Measurements from ENCODE around the gene CLDN34. TPM values are rescaled to one million over a fixed set of nuclear protein-coding genes. Genes with fewer than 3 reads are reported as not detected.

Gene CLDN34
- polyA plus RNA-seq, 1 donor (not counting 4 experiments of a cell fraction or from before 2014, with no cell fraction given): 0.10 TPM

DNA sequence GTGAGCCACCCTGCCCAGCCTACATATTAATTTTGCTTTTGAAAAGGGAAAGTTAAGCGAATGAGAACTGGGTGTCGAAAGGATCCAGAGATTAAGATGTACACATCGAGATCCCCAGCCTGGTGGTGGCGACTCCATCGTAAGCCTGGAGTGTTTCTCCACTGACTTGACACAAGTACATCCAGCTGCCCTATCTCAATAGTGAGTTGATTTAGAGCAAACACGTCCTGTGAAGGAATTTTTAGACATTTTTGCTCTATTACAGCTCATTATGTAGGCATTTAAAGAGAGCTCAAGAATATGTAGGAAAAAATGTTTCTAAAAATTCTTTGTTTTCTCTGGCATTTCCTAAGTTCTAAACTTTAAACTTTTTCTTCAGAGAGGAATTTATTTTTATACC lies 11.7 kb upstream of the CLDN34 start:
- H3K9ac ChIP-seq (ENCODE audit: control insufficient read depth, extremely low read depth, insufficient read depth, low read length): no peak overlapping the region
- no peaks in the 10 kb centered on the region for H3K36me3 ChIP-seq (ENCODE audit: control insufficient read depth in 2 of 2, extremely low read depth in 1 of 2, insufficient read depth in 2 of 2, low read length in 2 of 2)
- H3K27me3 ChIP-seq (ENCODE audit: control insufficient read depth, extremely low read depth, insufficient read depth, low read length): no peaks in the 10 kb centered on the region
- dilution Hi-C loops (cut with MboI; ENCODE audit: extremely low pct_ligation_motif_present, low sequenced_read_pairs): no loop called here
- H3K9me3 ChIP-seq (ENCODE audit: control insufficient read depth, low read depth, low read length): no peaks in the 10 kb centered on the region
- no peaks in the 10 kb centered on the region for H4K20me1 ChIP-seq (ENCODE audit: control insufficient read depth, extremely low read depth, insufficient read depth, low read length)
- no peak overlapping the region for H3K4me2 ChIP-seq (ENCODE audit: control insufficient read depth, extremely low read depth, insufficient read depth, low read depth, low read length)
- no peaks in the 10 kb centered on the region for H3K79me2 ChIP-seq (ENCODE audit: control insufficient read depth, insufficient read depth, low read length)
- DNase-seq (ENCODE audit: low read depth, low spot score) (no peak), FAIRE-seq (no peak)
- no peaks in the 10 kb centered on the region for H3K9me1 ChIP-seq (ENCODE audit: control insufficient read depth, extremely low read depth, insufficient read depth, low read length)
- no peaks in the 10 kb centered on the region for H3K4me1 ChIP-seq (ENCODE audit: control insufficient read depth, extremely low read depth, insufficient read depth, low read length)
- H2AFZ ChIP-seq (ENCODE audit: control insufficient read depth, low read length): no peak overlapping the region
- TF ChIP-seq, protein P1, sequence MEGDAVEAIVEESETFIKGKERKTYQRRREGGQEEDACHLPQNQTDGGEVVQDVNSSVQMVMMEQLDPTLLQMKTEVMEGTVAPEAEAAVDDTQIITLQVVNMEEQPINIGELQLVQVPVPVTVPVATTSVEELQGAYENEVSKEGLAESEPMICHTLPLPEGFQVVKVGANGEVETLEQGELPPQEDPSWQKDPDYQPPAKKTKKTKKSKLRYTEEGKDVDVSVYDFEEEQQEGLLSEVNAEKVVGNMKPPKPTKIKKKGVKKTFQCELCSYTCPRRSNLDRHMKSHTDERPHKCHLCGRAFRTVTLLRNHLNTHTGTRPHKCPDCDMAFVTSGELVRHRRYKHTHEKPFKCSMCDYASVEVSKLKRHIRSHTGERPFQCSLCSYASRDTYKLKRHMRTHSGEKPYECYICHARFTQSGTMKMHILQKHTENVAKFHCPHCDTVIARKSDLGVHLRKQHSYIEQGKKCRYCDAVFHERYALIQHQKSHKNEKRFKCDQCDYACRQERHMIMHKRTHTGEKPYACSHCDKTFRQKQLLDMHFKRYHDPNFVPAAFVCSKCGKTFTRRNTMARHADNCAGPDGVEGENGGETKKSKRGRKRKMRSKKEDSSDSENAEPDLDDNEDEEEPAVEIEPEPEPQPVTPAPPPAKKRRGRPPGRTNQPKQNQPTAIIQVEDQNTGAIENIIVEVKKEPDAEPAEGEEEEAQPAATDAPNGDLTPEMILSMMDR (optimal IDR thresholded peaks at IDR 0.05 in 1 of 3, IDR thresholded peaks at IDR 0.05 in 1 of 3, conservative IDR thresholded peaks at IDR 0.05 in 1 of 3; ENCODE audit: extremely low read depth in 1 of 3, insufficient read depth in 2 of 3, low read length in 3 of 3): no peak
- TF ChIP-seq EZH2 (IDR thresholded peaks at IDR 0.05; ENCODE audit: low read length): no peak
- H3K4me3 ChIP-seq (ENCODE audit: control insufficient read depth in 2 of 3, extremely low read depth in 1 of 3, insufficient read depth in 2 of 3, low read depth in 1 of 3, low read length in 3 of 3): no peak overlapping the region
- no peak overlapping the region for H3K27ac ChIP-seq (ENCODE audit: control insufficient read depth, insufficient read depth, low read length)

DNA sequence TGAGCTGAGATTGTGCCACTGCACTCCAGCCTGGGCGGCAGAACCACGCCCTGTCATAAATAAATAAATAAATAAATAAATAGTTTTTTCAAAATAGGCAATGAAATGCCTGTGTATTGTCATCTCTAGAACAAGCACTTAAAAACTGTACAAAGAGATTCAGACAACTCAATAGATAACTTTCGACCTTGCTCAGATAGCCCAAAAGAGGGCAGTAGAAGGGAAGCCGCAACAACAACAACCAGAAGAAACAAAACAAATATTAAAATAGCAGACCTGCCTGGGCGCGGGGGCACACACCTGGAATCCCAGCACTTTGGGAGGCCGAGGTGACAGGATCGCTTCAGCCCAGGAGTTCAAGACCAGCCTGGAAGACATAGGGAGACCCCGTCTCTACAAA lies 9.4 kb upstream of the CLDN34 start:
- no peak for FAIRE-seq
- TF ChIP-seq EZH2 (IDR thresholded peaks at IDR 0.05; ENCODE audit: low read length): no peak
- TF ChIP-seq, protein P1 (optimal IDR thresholded peaks at IDR 0.05 in 1 of 3, IDR thresholded peaks at IDR 0.05 in 1 of 3, conservative IDR thresholded peaks at IDR 0.05 in 1 of 3; ENCODE audit: extremely low read depth in 1 of 3, insufficient read depth in 2 of 3, low read length in 3 of 3): no peak
- H3K27ac ChIP-seq (ENCODE audit: control insufficient read depth, insufficient read depth, low read length): no peak overlapping the region

More for the DNA sequence above, 9.4 kb upstream of the CLDN34 start:
- no peak overlapping the region for H3K9ac ChIP-seq (ENCODE audit: control insufficient read depth, extremely low read depth, insufficient read depth, low read length)
- no peak overlapping the region for H2AFZ ChIP-seq (ENCODE audit: control insufficient read depth, low read length)
- no peaks in the 10 kb centered on the region for H3K79me2 ChIP-seq (ENCODE audit: control insufficient read depth, insufficient read depth, low read length)
- H3K4me1 ChIP-seq (ENCODE audit: control insufficient read depth, extremely low read depth, insufficient read depth, low read length): no peaks in the 10 kb centered on the region
- H3K4me2 ChIP-seq (ENCODE audit: control insufficient read depth, extremely low read depth, insufficient read depth, low read depth, low read length): no peak overlapping the region
- H3K27me3 ChIP-seq (ENCODE audit: control insufficient read depth, extremely low read depth, insufficient read depth, low read length): no peaks in the 10 kb centered on the region
- H3K9me1 ChIP-seq (ENCODE audit: control insufficient read depth, extremely low read depth, insufficient read depth, low read length): no peaks in the 10 kb centered on the region
- DNase-seq (ENCODE audit: low read depth, low spot score): no peak
- H3K9me3 ChIP-seq (ENCODE audit: control insufficient read depth, low read depth, low read length): no peaks in the 10 kb centered on the region
- no peaks in the 10 kb centered on the region for H4K20me1 ChIP-seq (ENCODE audit: control insufficient read depth, extremely low read depth, insufficient read depth, low read length)
- H3K36me3 ChIP-seq (ENCODE audit: control insufficient read depth in 2 of 2, extremely low read depth in 1 of 2, insufficient read depth in 2 of 2, low read length in 2 of 2): no peaks in the 10 kb centered on the region
- dilution Hi-C loops (cut with MboI; ENCODE audit: extremely low pct_ligation_motif_present, low sequenced_read_pairs): no loop called here
- H3K4me3 ChIP-seq (ENCODE audit: control insufficient read depth in 2 of 3, extremely low read depth in 1 of 3, insufficient read depth in 2 of 3, low read depth in 1 of 3, low read length in 3 of 3): no peak overlapping the region

Data from keratinocyte (primary cell).